Memory B cell (primary cell): ENCODE results near the gene XRCC3.
"Not testable (repeated sequence)": the region's sequence is repeated elsewhere in the genome, so short reads cannot be mapped to it uniquely, and the experiment has no call there.

Experiments used
- ATAC-seq: fragments of 150-1000 bp; cut with Tn5 transposase; 2 replicates; pipeline ENCODE4 v1.10.0; 2021; ENCODE audit warnings: low read depth, mild to moderate bottlenecking, moderate library complexity
- DNase-seq, 2 donors: peaks; one replicate each; pipeline ENCODE4 v3.0.0; 2022; ENCODE audit warnings: low spot score in 2 of 2
- H3K27ac Mint-ChIP-seq: one replicate; pipeline ENCODE4 v1.8.0; 2022; ENCODE audit warnings: mild to moderate bottlenecking, moderate library complexity, mixed read lengths
- H3K27me3 Mint-ChIP-seq: one replicate; pipeline ENCODE4 v1.8.0; 2022; ENCODE audit warnings: mixed read lengths
- H3K36me3 Mint-ChIP-seq: one replicate; pipeline ENCODE4 v1.8.0; 2022; ENCODE audit warnings: mild to moderate bottlenecking, mixed read lengths
- H3K4me1 Mint-ChIP-seq: one replicate; pipeline ENCODE4 v1.8.0; 2022; ENCODE audit warnings: mixed read lengths
- H3K4me3 Mint-ChIP-seq: one replicate; pipeline ENCODE4 v1.8.0; 2022; ENCODE audit warnings: mild to moderate bottlenecking, moderate library complexity, mixed read lengths
- H3K9me3 Mint-ChIP-seq: one replicate; pipeline ENCODE4 v1.8.0; 2022; ENCODE audit warnings: mixed read lengths

Gene XRCC3

DNA sequence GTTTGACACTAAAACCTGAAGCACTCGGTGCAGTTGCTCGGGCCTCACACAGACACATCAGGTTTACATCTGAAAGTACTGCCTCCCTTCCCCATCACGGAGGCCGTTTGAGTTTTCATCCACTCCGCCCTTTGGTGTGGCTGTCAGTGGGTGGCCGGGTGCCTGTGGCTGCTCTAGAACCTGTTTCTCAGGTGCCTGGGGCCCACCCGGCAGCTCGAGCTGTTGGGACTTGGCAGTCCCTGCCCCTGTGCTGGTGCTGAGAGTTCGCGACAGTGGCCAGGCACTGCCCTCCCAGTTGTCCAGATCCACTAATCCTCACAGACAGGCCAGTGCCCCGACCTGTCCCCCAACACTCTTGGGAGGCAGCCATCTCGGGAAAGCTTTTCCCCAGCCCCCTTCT is 22.4 kb downstream of the XRCC3 start:
- no peak overlapping the region for H3K27ac Mint-ChIP-seq
- no peaks in the 10 kb centered on the region for H3K27me3 Mint-ChIP-seq
- H3K4me3 Mint-ChIP-seq = no peak overlapping the region
- DNase-seq = no peak
- H3K36me3 Mint-ChIP-seq = peaks cover 2% of the 10 kb centered on the region
- H3K9me3 Mint-ChIP-seq = no peaks in the 10 kb centered on the region
- no peak for ATAC-seq
- H3K4me1 Mint-ChIP-seq = peaks cover 42% of the 10 kb centered on the region

- H3K27me3 Mint-ChIP-seq = no peaks in the 10 kb centered on the region
- peaks cover 2% of the 10 kb centered on the region for H3K36me3 Mint-ChIP-seq
- no peak for DNase-seq
- peak overlapping the region; percentile 77 for H3K4me3 Mint-ChIP-seq
- H3K9me3 Mint-ChIP-seq = no peaks in the 10 kb centered on the region
- ATAC-seq = peak; percentile 16
- peaks cover 38% of the 10 kb centered on the region for H3K4me1 Mint-ChIP-seq
- peak overlapping the region; percentile 83 for H3K27ac Mint-ChIP-seq
Measured at GRCh38 chr14:103692159-103692558, 23.1 kb downstream of the XRCC3 start.

DNA sequence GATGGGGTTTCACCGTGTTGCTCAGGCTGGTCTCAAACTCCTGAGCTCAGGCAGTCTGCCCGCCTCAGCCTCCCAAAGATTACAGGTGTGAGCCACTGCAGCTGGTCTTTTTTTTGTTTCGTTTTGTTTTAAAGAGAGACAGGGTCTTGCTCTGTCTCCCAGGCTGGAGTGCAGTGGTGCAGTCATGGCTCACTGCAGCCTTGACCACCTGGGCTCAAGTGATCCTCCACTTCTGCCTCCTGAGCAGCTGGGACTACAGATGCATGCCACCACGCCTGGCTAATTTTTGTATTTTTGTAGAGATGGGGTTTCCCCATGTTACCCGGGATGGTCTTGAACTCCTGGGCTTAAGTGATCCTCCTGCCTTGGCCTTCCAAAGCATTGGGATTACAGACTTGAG is 23.6 kb downstream of the XRCC3 start:
- Mint-ChIP-seq H3K27ac (peak overlapping the region; percentile 83), H3K4me1 (peaks cover 37% of the 10 kb centered on the region), H3K4me3 (peak overlapping the region; percentile 77)
- DNase-seq (peak in 1 of 2 donors; percentile 33), ATAC-seq (peak; percentile 69)
- H3K27me3 Mint-ChIP-seq, H3K9me3 Mint-ChIP-seq, H3K36me3 Mint-ChIP-seq: not testable (repeated sequence)

DNA sequence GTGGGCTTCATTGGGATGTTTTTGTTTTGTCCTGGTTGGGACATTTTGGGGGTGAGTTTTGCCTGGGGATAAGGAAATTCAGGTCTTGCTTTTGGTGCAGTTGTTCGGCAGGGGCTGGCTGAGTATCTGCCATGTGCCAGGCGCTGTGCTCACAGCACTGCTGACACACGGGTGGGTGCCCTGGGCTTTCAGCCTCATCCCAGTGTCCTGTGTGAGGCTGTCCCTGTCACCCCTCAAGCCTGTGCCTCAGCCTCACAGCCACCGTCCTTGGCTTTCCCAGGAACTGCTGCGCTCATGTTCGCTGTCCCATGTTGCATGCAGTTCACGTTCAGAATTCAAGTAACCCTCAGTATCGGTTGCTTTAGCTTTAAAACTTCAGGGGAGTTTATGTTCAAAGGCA is 24.9 kb downstream of the XRCC3 start:
- Mint-ChIP-seq H3K27ac (peak overlapping the region; percentile 67), H3K9me3 (no peaks in the 10 kb centered on the region), H3K27me3 (no peaks in the 10 kb centered on the region), H3K4me1 (peaks cover 26% of the 10 kb centered on the region), H3K4me3 (peak overlapping the region; percentile 82), H3K36me3 (peaks cover 12% of the 10 kb centered on the region)
- no peak for DNase-seq
- no peak for ATAC-seq

- DNase-seq = peak in 1 of 2 donors; percentile 25
- H3K4me1 Mint-ChIP-seq = peaks cover 25% of the 10 kb centered on the region
- H3K36me3 Mint-ChIP-seq = peaks cover 12% of the 10 kb centered on the region
- no peaks in the 10 kb centered on the region for H3K27me3 Mint-ChIP-seq
- H3K27ac Mint-ChIP-seq = peak overlapping the region; percentile 67
- no peaks in the 10 kb centered on the region for H3K9me3 Mint-ChIP-seq
- ATAC-seq = peak; percentile 74
- peak overlapping the region; percentile 82 for H3K4me3 Mint-ChIP-seq
Measured at GRCh38 chr14:103688906-103689902, 26.0 kb downstream of the XRCC3 start.

DNA sequence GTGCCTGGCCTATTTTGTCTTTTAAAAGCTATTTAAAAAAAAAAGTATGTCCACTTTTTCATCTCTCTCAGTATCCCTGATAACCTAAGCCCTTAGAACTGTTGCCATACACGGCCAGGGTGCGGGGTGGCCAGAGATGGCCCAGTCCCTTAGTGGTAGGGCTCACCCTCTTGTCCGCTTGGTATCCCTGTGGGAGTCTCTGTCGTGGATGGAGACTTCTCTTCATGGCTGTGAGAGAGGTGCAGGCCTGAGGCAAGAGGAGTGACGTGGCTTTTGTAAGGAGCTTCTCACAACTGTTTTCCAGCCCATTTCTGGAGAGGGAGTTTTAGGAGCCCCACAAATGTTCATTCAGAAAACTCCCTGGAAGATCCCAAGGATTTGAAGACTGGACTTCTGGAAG is 26.8 kb downstream of the XRCC3 start:
- Mint-ChIP-seq H3K4me1 (peaks cover 25% of the 10 kb centered on the region), H3K36me3 (peaks cover 10% of the 10 kb centered on the region), H3K9me3 (no peaks in the 10 kb centered on the region), H3K27ac (no peak overlapping the region), H3K4me3 (no peak overlapping the region), H3K27me3 (no peaks in the 10 kb centered on the region)
- ATAC-seq (no peak), DNase-seq (no peak)

GRCh38 chr14:103687712-103688111 is 27.5 kb downstream of the XRCC3 start:
- Mint-ChIP-seq H3K36me3 (peaks cover 10% of the 10 kb centered on the region), H3K27ac (no peak overlapping the region), H3K4me1 (peaks cover 25% of the 10 kb centered on the region), H3K27me3 (no peaks in the 10 kb centered on the region), H3K4me3 (no peak overlapping the region), H3K9me3 (no peaks in the 10 kb centered on the region)
- DNase-seq (no peak), ATAC-seq (no peak)

GRCh38 chr14:103686831-103687485 is 28.3 kb downstream of the XRCC3 start:
- Mint-ChIP-seq H3K4me1 (peaks cover 23% of the 10 kb centered on the region), H3K36me3 (peaks cover 10% of the 10 kb centered on the region), H3K27ac (no peak overlapping the region), H3K4me3 (no peak overlapping the region), H3K9me3 (no peaks in the 10 kb centered on the region), H3K27me3 (no peaks in the 10 kb centered on the region)
- ATAC-seq = no peak
- DNase-seq = no peak

DNA sequence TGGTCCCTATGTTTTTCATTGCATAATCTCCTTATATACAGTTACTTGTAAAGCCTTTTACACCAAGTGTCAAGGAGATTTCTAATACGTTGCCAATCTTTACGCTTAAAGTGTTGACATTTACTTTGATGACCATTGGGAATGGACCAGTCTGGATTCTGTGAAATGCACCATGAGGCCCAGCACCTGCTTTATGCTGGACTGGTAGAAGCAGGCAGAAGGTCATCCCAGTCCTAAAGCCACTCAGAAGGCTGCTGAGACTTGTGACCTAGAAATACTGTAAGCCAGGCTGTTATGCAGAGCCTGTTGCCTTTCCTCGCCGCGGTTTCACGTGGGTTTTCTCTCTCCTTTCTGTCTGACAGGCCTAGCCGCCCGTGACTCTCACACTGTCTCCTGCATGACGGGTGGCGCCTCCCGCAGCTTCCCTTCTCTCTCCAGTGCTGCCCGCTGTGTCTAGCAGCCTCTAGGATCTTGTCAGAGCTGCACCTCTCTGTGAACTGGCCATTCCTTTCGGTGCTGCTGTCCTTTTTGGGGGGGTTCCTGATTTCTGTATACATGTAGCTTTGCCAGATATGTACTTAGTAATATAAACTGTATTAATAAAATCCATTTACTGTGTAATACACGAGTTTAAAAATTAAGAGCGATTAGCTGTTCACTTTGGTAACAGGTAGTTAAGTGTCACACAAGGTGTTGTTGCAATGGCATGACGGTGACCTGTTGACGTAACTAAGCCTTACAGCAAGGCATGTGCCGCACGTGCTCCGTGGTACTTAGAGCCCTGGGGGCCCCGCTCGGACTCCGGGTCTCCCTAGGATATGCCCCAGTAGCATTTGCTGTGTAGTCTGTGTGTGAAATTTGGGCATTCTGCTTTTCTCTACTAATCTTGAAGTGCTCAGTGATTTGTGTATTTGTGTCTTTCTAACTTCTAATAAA is 29.7 kb downstream of the XRCC3 start:
- H3K4me3 Mint-ChIP-seq = no peak overlapping the region
- DNase-seq (no peak), ATAC-seq (no peak)
- peaks cover 18% of the 10 kb centered on the region for H3K4me1 Mint-ChIP-seq
- H3K27ac Mint-ChIP-seq = no peak overlapping the region
- H3K27me3 Mint-ChIP-seq = no peaks in the 10 kb centered on the region
- peaks cover 13% of the 10 kb centered on the region for H3K36me3 Mint-ChIP-seq
- no peaks in the 10 kb centered on the region for H3K9me3 Mint-ChIP-seq

- no peaks in the 10 kb centered on the region for H3K27me3 Mint-ChIP-seq
- H3K36me3 Mint-ChIP-seq = peaks cover 15% of the 10 kb centered on the region
- DNase-seq = no peak
- H3K4me1 Mint-ChIP-seq = peaks cover 12% of the 10 kb centered on the region
- H3K9me3 Mint-ChIP-seq = no peaks in the 10 kb centered on the region
- no peak for ATAC-seq
- H3K27ac Mint-ChIP-seq = no peak overlapping the region
- no peak overlapping the region for H3K4me3 Mint-ChIP-seq
Measured at GRCh38 chr14:103684871-103685270, 30.4 kb downstream of the XRCC3 start.

DNA sequence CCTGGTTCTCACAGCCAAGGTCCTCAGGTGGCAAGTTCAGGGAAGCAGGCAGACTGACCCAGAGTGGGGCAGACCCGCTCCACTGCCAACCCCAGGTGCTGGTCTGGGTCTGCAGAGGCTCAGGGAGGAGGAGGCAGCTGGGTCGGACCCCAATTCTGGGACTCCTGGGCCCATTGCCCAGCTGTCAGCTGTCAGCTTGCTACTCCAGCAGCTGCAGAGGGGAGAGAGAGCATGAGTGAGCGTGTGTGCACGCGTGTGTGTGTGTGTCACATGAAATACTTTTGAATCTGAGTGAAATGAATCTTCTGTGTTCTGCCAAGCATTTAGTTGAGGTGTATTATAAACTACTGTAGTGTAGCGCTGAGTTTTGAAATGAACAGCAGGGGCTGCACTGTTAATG is 30.8 kb downstream of the XRCC3 start:
- no peaks in the 10 kb centered on the region for H3K9me3 Mint-ChIP-seq
- ATAC-seq = no peak
- no peak overlapping the region for H3K4me3 Mint-ChIP-seq
- H3K27me3 Mint-ChIP-seq = no peaks in the 10 kb centered on the region
- H3K4me1 Mint-ChIP-seq = peaks cover 10% of the 10 kb centered on the region
- H3K36me3 Mint-ChIP-seq = peaks cover 15% of the 10 kb centered on the region
- H3K27ac Mint-ChIP-seq = no peak overlapping the region
- DNase-seq = no peak

GRCh38 chr14:103683139-103683538 is 32.1 kb downstream of the XRCC3 start:
- H3K27me3 Mint-ChIP-seq = no peaks in the 10 kb centered on the region
- no peaks in the 10 kb centered on the region for H3K9me3 Mint-ChIP-seq
- no peak for ATAC-seq
- no peak overlapping the region for H3K4me3 Mint-ChIP-seq
- no peak overlapping the region for H3K27ac Mint-ChIP-seq
- peaks cover 5% of the 10 kb centered on the region for H3K4me1 Mint-ChIP-seq
- no peak for DNase-seq
- H3K36me3 Mint-ChIP-seq = peaks cover 15% of the 10 kb centered on the region

- Mint-ChIP-seq H3K9me3 (no peaks in the 10 kb centered on the region), H3K36me3 (peaks cover 14% of the 10 kb centered on the region), H3K4me1 (peaks cover 5% of the 10 kb centered on the region), H3K27me3 (no peaks in the 10 kb centered on the region), H3K4me3 (no peak overlapping the region), H3K27ac (no peak overlapping the region)
- DNase-seq (no peak), ATAC-seq (no peak)
Measured at GRCh38 chr14:103680491-103681231, 34.6 kb downstream of the XRCC3 start.
